Heart right ventricle (tissue), 16 donors: ENCODE measurements around the gene MRC2. TPM values are rescaled to one million over a fixed set of nuclear protein-coding genes. Genes with fewer than 3 reads are reported as not detected.

Experiments
- ATAC-seq, 8 donors: fragments of 200-7000 bp; cut with Tn5 transposase; one replicate each; pipeline ENCODE4 v1.9.1; 2020; ENCODE audit warnings: mild to moderate bottlenecking in 8 of 8, moderate library complexity in 8 of 8, moderate number of reproducible peaks in 1 of 8
- DNase-seq, 2 donors: peaks; one replicate each; pipeline ENCODE4 v3.0.0-alpha.2; 2020
- H3K27ac ChIP-seq, 10 donors: fragments of 200-600 bp; sonication (generic) in 2 of 10; one replicate each; pipeline versions ENCODE4 v1.5.0 to v1.8.0; 2020 to 2022; ENCODE audit warnings: mild to moderate bottlenecking in 3 of 10
- H3K27me3 ChIP-seq, 7 donors: fragments of 200-600 bp; one replicate each; pipeline ENCODE4 v1.8.0; 2021 to 2022; ENCODE audit warnings: mild to moderate bottlenecking in 2 of 7
- H3K36me3 ChIP-seq, 9 donors: fragments of 200-600 bp; sonication (generic) in 1 of 9; one replicate each; pipeline versions ENCODE4 v1.5.0 to v1.8.0; 2020 to 2022; ENCODE audit warnings: mild to moderate bottlenecking in 2 of 9
- H3K4me1 ChIP-seq, 9 donors: fragments of 200-600 bp; sonication (generic) in 1 of 9; one replicate each; pipeline versions ENCODE4 v1.5.0 to v1.8.0; 2020 to 2022; ENCODE audit warnings: mild to moderate bottlenecking in 4 of 9
- H3K4me3 ChIP-seq, 10 donors: fragments of 200-600 bp; sonication (generic) in 2 of 10; one replicate each; pipeline versions ENCODE4 v1.5.0 to v1.8.0; 2020 to 2022; ENCODE audit warnings: mild to moderate bottlenecking in 7 of 10, moderate library complexity in 2 of 10
- H3K9me3 ChIP-seq, 11 donors: fragments of 200-600 bp in 10 of 11; sonication (generic) in 2 of 11; one replicate each; pipeline versions ENCODE4 v1.5.0 to v1.8.0; 2013 to 2022; ENCODE audit warnings: mild to moderate bottlenecking in 2 of 11, control low read depth in 1 of 11, moderate library complexity in 1 of 11
- CTCF ChIP-seq, 9 donors: fragments of 200-600 bp; sonication (generic) in 2 of 9; IDR thresholded peaks; one replicate each; pipeline versions ENCODE4 v1.5.0 to v1.8.0; 2021 to 2022; ENCODE audit warnings: antibody characterized with exemption in 9 of 9, mild to moderate bottlenecking in 5 of 9, moderate library complexity in 1 of 9
- WGBS, 2 donors: extraction: QIAGEN DNeasy Blood & Tissue Kit; methylation state at CpG; one replicate each; pipeline ENCODE4 v1.1.7; 2013; ENCODE audit warnings: inconsistent platforms in 1 of 2; 5-methylcytosine and 5-hydroxymethylcytosine counted together
- intact Hi-C, 10 donors: fragments of 100-400 bp; cut with DNase I; formaldehyde crosslinking; loops; one replicate each; pipeline versions ENCODE4 v1.11.1 to v1.14.2; 2022
- polyA plus RNA-seq, 2 donors: library from polyadenylated mRNA; stranded (reverse); fragments of 200-250 nt; gene quantifications; one replicate each; pipeline ENCODE4 v1.2.3, GENCODE V29; 2013
- total RNA-seq, 10 donors: library from RNA; stranded (reverse); fragmentation: NEBNext Ultra II Directional in 3 of 10; extraction: Animal tissue kit (Norgen Biotek cat#: 25700) in 3 of 10; gene quantifications; one replicate each; pipeline versions ENCODE4 v1.2.1 to v1.2.4, GENCODE V29; 2021 to 2023
- donor health status: Arrhythmogenic right ventricular cardiomyopathy.
- donor health status: ischemic (EF 13 %, LVEDD 7.1; RV severe dilation, severe dysfunction).
- donor health status: healthy with polysubstance abuse.
- donor health status: DM: no; HTN: yes; CAD: no.
- donor health status: DM: no; HTN: no; CAD: no.
- donor health status: ischemic (EF 25% LVEDD 6.9; RV normal size, moderate dysfunction).
- donor health status: ischemic (EF 25% LVEDD 5.7; RV mildly dilated, moderate dysfunction).
- donor health status: healthy.
- donor health status: DM: yes; HTN: yes; CAD: no.
- donor health status: Ischemic cardiomyopathy.
- donor health status: ischemic (EF 35%, LVEDD 5.7; RV mildly dilated, moderate dysfunction).
- donor health status: nonischemic (EF 11% LVEDD 7.7; RV severe dilation, severe dysfunction).
- donor health status: DM: yes; HTN: yes; CAD: no.
- donor health status: PGD.
- donor health status: ischemic (EF 29% LVEDD 5.4; RV normal size, mild dysfunction).
- donor health status: nonischemic (EF 23%, LVEDD 6.1; RV moderate dilation, normal function).

Gene MRC2
- total and polyA plus RNA-seq, 12 donors: 15.2 to 46.4 (median 21.4) TPM

GRCh38 chr17:62643496-62643895 is 16.0 kb downstream of the MRC2 start:
- no peak overlapping the region for H3K27ac ChIP-seq
- no peak for DNase-seq
- TF ChIP-seq CTCF (IDR thresholded peaks at IDR 0.05): no peak
- H3K27me3 ChIP-seq: peaks cover 0 to 4% (median 0%) of the 10 kb centered on the region in 7 donors
- H3K4me1 ChIP-seq: peaks cover 0 to 10% (median 5%) of the 10 kb centered on the region in 9 donors
- no peak for ATAC-seq
- intact Hi-C loops: loop anchor here in 1 of 10 donors (5.0 kb wide), 1 partner anchor 1644 kb away; no protein-coding TSS in a partner anchor
- no peak overlapping the region for H3K4me3 ChIP-seq
- no peaks in the 10 kb centered on the region for H3K9me3 ChIP-seq
- 79 to 83% methylated on average over 6 of the region's 6 CpGs for WGBS, 2 donors
- no peaks in the 10 kb centered on the region for H3K36me3 ChIP-seq

GRCh38 chr17:62644487-62645173 is 17.2 kb downstream of the MRC2 start:
- H3K27me3 ChIP-seq: peaks cover 0 to 4% (median 0%) of the 10 kb centered on the region in 7 donors
- no peak overlapping the region for H3K27ac ChIP-seq
- intact Hi-C loops: loop anchor here in 1 of 10 donors (5.0 kb wide), 1 partner anchor 1643 kb away; no protein-coding TSS in a partner anchor
- H3K36me3 ChIP-seq: no peaks in the 10 kb centered on the region
- WGBS, 2 donors: 66 to 69% methylated on average over 17 of the region's 17 CpGs
- H3K4me3 ChIP-seq: no peak overlapping the region
- no peak for DNase-seq
- H3K9me3 ChIP-seq: no peaks in the 10 kb centered on the region
- TF ChIP-seq CTCF (IDR thresholded peaks at IDR 0.05): no peak
- ATAC-seq: no peak
- H3K4me1 ChIP-seq: peaks cover 2 to 21% (median 12%) of the 10 kb centered on the region in 9 donors

- H3K27me3 ChIP-seq: peaks cover 0 to 22% (median 0%) of the 10 kb centered on the region in 7 donors
- peak overlapping the region in 9 of 10 donors; percentile 3 to 75 (median 68) for H3K27ac ChIP-seq
- no peaks in the 10 kb centered on the region for H3K9me3 ChIP-seq
- H3K4me1 ChIP-seq: peaks cover 11 to 41% (median 27%) of the 10 kb centered on the region in 9 donors
- 32 to 45% methylated on average over 15 of the region's 15 CpGs for WGBS, 2 donors
- ATAC-seq (peak in 7 of 8 donors; percentile 32 to 58 (median 51)), DNase-seq (no peak)
- no peak for TF ChIP-seq CTCF (IDR thresholded peaks at IDR 0.05)
- peak overlapping the region in 1 of 10 donors; percentile 9 for H3K4me3 ChIP-seq
- intact Hi-C loops: no loop called here
- H3K36me3 ChIP-seq: no peaks in the 10 kb centered on the region
These were observed 20.9 kb downstream of the MRC2 start for GRCh38 chr17:62648251-62648955.

GRCh38 chr17:62648956-62649294 is 21.5 kb downstream of the MRC2 start:
- Histone ChIP-seq H3K36me3 (no peaks in the 10 kb centered on the region), H3K4me1 (peaks cover 11 to 46% (median 33%) of the 10 kb centered on the region in 9 donors), H3K4me3 (peak overlapping the region in 1 of 10 donors; percentile 9), H3K27me3 (peaks cover 0 to 22% (median 0%) of the 10 kb centered on the region in 7 donors), H3K9me3 (no peaks in the 10 kb centered on the region), H3K27ac (peak overlapping the region in 9 of 10 donors; percentile 3 to 75 (median 68))
- ATAC-seq: no peak
- TF ChIP-seq CTCF (IDR thresholded peaks at IDR 0.05): no peak
- WGBS, 2 donors: 51 to 57% methylated on average over 6 of the region's 6 CpGs
- no peak for DNase-seq
- intact Hi-C loops: no loop called here
